Measurements from ENCODE around the gene IKZF2.

IKZF2 gene

GRCh38 chr2:213042262-213042661, 109.2 kb downstream of the IKZF2 start:
- TF ChIP-seq EZH2 (optimal IDR thresholded peaks at IDR 0.05; ENCODE audit: low read depth, low read length) (no peak), CTCF (IDR thresholded peaks at IDR 0.05; ENCODE audit: low read length) (no peak), EZH2phosphoT487 (IDR thresholded peaks at IDR 0.05; ENCODE audit: low read length) (no peak)
- Histone ChIP-seq H3K36me3 (replicated peaks; ENCODE audit: insufficient read depth, low read length) (no peaks in the 10 kb centered on the region), H3F3A (ENCODE audit: insufficient read depth, low read length) (no peaks in the 10 kb centered on the region), H3K27me3 (replicated peaks; ENCODE audit: insufficient read depth, low read length) (no peaks in the 10 kb centered on the region), H3K4me3 (ENCODE audit: low read length) (no peak overlapping the region), H3K27ac (ENCODE audit: low read length) (no peak overlapping the region), H3K79me2 (ENCODE audit: low read length) (no peaks in the 10 kb centered on the region), H3K9me2 (replicated peaks; ENCODE audit: insufficient read depth, low read length) (no peaks in the 10 kb centered on the region), H2AFZ (ENCODE audit: low read length) (no peak overlapping the region), H4K20me1 (ENCODE audit: insufficient read depth, low read length) (no peaks in the 10 kb centered on the region), H3K4me2 (ENCODE audit: low read depth, low read length) (no peak overlapping the region), H3K9ac (ENCODE audit: low read length) (no peak overlapping the region), H3K9me3 (replicated peaks; ENCODE audit: insufficient read depth, low read length) (no peaks in the 10 kb centered on the region), H3K4me1 (ENCODE audit: low read length) (no peaks in the 10 kb centered on the region)
- no peak for DNase-seq

- H3K27me3 ChIP-seq (replicated peaks; ENCODE audit: insufficient read depth, low read length), result no peaks in the 10 kb centered on the region
- no peaks in the 10 kb centered on the region for H3K9me2 ChIP-seq (replicated peaks; ENCODE audit: insufficient read depth, low read length)
- no peak for DNase-seq
- no peak overlapping the region for H3K4me2 ChIP-seq (ENCODE audit: low read depth, low read length)
- H3F3A ChIP-seq (ENCODE audit: insufficient read depth, low read length), result no peaks in the 10 kb centered on the region
- no peak overlapping the region for H3K4me3 ChIP-seq (ENCODE audit: low read length)
- no peak overlapping the region for H3K27ac ChIP-seq (ENCODE audit: low read length)
- no peaks in the 10 kb centered on the region for H4K20me1 ChIP-seq (ENCODE audit: insufficient read depth, low read length)
- no peaks in the 10 kb centered on the region for H3K79me2 ChIP-seq (ENCODE audit: low read length)
- H3K4me1 ChIP-seq (ENCODE audit: low read length), result no peaks in the 10 kb centered on the region
- TF ChIP-seq CTCF (IDR thresholded peaks at IDR 0.05; ENCODE audit: low read length), result no peak
- no peak for TF ChIP-seq EZH2phosphoT487 (IDR thresholded peaks at IDR 0.05; ENCODE audit: low read length)
- no peak for TF ChIP-seq EZH2 (optimal IDR thresholded peaks at IDR 0.05; ENCODE audit: low read depth, low read length)
- H3K36me3 ChIP-seq (replicated peaks; ENCODE audit: insufficient read depth, low read length), result no peaks in the 10 kb centered on the region
- no peak overlapping the region for H3K9ac ChIP-seq (ENCODE audit: low read length)
- H2AFZ ChIP-seq (ENCODE audit: low read length), result no peak overlapping the region
- H3K9me3 ChIP-seq (replicated peaks; ENCODE audit: insufficient read depth, low read length), result no peaks in the 10 kb centered on the region
These were observed 114.6 kb downstream of the IKZF2 start for GRCh38 chr2:213036836-213037235.

GRCh38 chr2:213034585-213034984, 116.8 kb downstream of the IKZF2 start:
- Histone ChIP-seq H4K20me1 (ENCODE audit: insufficient read depth, low read length) (no peaks in the 10 kb centered on the region), H3K4me3 (ENCODE audit: low read length) (no peak overlapping the region), H3K4me1 (ENCODE audit: low read length) (no peaks in the 10 kb centered on the region), H3K36me3 (replicated peaks; ENCODE audit: insufficient read depth, low read length) (no peaks in the 10 kb centered on the region), H3K4me2 (ENCODE audit: low read depth, low read length) (no peak overlapping the region), H3K79me2 (ENCODE audit: low read length) (no peaks in the 10 kb centered on the region), H2AFZ (ENCODE audit: low read length) (no peak overlapping the region), H3K9me3 (replicated peaks; ENCODE audit: insufficient read depth, low read length) (no peaks in the 10 kb centered on the region), H3K9ac (ENCODE audit: low read length) (no peak overlapping the region), H3F3A (ENCODE audit: insufficient read depth, low read length) (no peaks in the 10 kb centered on the region), H3K27ac (ENCODE audit: low read length) (no peak overlapping the region), H3K9me2 (replicated peaks; ENCODE audit: insufficient read depth, low read length) (no peaks in the 10 kb centered on the region), H3K27me3 (replicated peaks; ENCODE audit: insufficient read depth, low read length) (no peaks in the 10 kb centered on the region)
- TF ChIP-seq EZH2phosphoT487 (IDR thresholded peaks at IDR 0.05; ENCODE audit: low read length) (no peak), CTCF (IDR thresholded peaks at IDR 0.05; ENCODE audit: low read length) (no peak), EZH2 (optimal IDR thresholded peaks at IDR 0.05; ENCODE audit: low read depth, low read length) (no peak)
- no peak for DNase-seq

All from MM.1S (cell line).